ENCODE measurements around the gene TMEM131L.

- no peak for TF ChIP-seq POLR2A (IDR thresholded peaks at IDR 0.05)
- TF ChIP-seq, protein P1, sequence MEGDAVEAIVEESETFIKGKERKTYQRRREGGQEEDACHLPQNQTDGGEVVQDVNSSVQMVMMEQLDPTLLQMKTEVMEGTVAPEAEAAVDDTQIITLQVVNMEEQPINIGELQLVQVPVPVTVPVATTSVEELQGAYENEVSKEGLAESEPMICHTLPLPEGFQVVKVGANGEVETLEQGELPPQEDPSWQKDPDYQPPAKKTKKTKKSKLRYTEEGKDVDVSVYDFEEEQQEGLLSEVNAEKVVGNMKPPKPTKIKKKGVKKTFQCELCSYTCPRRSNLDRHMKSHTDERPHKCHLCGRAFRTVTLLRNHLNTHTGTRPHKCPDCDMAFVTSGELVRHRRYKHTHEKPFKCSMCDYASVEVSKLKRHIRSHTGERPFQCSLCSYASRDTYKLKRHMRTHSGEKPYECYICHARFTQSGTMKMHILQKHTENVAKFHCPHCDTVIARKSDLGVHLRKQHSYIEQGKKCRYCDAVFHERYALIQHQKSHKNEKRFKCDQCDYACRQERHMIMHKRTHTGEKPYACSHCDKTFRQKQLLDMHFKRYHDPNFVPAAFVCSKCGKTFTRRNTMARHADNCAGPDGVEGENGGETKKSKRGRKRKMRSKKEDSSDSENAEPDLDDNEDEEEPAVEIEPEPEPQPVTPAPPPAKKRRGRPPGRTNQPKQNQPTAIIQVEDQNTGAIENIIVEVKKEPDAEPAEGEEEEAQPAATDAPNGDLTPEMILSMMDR (IDR thresholded peaks at IDR 0.05), result no peak
Observed at GRCh38 chr4:153679486-153679885, 213.3 kb downstream of the TMEM131L start.
